ENCODE data around the gene ING5.
"Not testable (repeated sequence)": the region's sequence is repeated elsewhere in the genome, so short reads cannot be mapped to it uniquely, and the experiment has no call there.

The ING5 gene

GRCh38 chr2:241739177-241739576 lies 37.3 kb downstream of the ING5 start:
- no peak for DNase-seq (ENCODE audit: low spot score)

GRCh38 chr2:241739651-241740050 lies 37.8 kb downstream of the ING5 start:
- DNase-seq (ENCODE audit: low spot score): no peak

GRCh38 chr2:241741016-241741415 lies 39.2 kb downstream of the ING5 start:
- no peak for DNase-seq (ENCODE audit: low spot score)

GRCh38 chr2:241742320-241742939 lies 40.6 kb downstream of the ING5 start:
- no peak for DNase-seq (ENCODE audit: low spot score)

DNA sequence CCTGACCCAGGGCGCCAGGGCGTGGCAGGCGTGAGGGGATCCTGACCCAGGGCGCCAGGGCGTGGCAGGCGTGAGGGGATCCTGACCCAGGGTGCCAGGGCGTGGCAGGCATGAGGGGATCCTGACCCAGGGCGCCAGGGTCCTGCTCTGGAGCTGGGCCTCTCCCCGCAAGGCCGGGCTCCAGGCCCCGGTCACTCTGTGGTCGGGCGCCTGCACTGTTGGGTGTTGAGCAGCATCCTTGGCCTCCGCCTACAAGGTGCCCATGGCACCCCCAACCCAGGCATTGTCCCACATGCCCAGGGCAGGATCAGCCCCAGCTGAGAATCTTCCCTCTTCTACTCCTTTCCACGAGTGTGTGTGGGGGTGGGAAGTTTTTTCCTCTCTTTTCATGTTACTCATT lies 41.2 kb downstream of the ING5 start:
- not testable (repeated sequence) for DNase-seq (ENCODE audit: low spot score)

DNA sequence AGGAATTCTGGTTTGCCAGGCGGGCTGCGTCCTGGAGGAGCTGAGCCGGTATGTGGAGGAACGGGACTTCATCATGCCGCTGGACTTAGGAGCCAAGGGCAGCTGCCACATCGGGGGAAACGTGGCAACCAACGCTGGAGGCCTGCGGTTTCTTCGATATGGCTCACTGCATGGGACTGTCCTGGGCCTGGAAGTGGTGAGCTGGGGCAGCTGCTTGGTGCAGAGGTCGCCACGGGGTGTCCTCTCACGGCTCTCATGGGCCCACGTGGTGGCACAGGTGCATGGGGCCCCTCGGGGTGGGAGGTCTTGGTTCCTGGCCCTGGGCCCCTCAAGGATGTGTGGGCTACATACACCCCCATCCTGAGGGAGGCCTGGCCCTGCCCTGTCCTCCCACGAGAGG lies 41.8 kb downstream of the ING5 start:
- DNase-seq (ENCODE audit: low spot score): no peak

DNA sequence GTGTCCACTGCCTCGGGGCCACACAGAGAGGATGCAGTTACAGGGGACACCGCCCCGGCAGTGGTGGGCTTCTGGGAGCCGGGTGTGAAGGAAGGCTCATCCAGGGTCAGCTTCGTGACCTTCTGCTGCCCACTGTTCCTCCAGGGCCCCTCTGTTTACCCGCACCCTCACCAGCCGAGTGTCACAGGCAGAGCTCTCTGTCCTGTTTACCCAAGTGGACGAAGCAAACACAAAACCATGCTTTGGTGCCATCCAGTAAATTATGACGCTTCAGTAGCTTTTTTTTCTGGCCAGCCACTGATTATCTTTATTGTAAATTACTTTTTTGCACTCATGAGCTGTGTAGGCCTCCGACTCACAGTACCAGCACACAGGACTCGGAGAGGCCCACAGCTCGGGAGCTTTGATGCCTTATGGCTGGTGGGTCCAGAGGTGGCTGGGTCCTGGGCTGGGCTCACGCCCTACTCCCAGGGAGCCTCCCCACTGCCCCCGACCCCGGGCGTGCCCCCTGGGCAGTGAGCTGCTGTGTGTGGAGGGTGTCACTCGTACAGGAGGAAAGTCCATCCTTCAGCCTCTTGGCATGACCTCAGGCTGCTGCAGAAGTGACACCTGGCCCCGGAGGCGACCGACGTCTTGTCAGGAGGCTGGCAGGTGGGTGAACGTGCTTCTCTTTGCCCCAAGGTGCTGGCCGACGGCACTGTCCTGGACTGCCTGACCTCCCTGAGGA lies 42.4 kb downstream of the ING5 start:
- no peak for DNase-seq (ENCODE audit: low spot score)

DNA sequence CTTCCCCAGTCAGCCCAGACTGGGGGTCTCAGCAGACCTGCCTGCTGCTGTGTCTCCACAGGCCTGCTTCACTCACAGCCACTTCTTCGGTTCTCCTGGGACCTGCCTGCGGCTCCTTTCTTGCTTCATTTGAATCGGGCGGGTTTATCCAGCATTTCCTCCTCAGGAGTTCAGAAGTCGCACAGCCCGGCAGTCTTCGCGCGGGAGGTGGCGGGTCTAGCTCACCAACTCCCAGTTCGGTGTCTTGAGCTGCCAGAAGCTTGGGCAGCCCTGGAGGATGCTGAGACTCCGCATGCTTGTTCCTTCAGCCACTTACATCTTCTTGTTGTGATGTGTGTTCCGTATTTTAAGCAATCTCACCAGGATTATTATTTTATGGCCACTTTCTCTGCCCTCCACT lies 43.4 kb downstream of the ING5 start:
- DNase-seq (ENCODE audit: low spot score): no peak

DNA sequence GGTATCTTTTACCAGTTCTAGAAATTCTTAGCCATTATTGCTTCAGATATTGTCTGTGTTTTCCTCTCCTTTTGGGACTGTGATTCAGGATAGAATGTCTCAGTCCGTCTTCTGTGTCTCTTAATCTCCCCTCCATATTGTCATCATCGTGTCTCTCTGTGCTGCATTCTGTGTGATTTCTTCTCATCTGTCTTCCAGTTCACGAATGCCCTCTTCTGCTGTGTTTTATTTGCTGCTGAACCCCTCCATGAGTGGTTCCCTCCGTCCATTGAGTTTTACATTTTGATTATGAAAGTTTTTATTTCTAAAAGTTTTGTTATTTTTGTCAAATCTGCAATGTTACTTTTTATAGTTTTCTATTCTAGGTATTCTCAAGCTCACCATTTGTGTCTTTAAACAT lies 44.2 kb downstream of the ING5 start:
- no peak for DNase-seq (ENCODE audit: low spot score)

GRCh38 chr2:241748468-241749256 lies 46.8 kb downstream of the ING5 start:
- DNase-seq (ENCODE audit: low spot score): no peak

DNA sequence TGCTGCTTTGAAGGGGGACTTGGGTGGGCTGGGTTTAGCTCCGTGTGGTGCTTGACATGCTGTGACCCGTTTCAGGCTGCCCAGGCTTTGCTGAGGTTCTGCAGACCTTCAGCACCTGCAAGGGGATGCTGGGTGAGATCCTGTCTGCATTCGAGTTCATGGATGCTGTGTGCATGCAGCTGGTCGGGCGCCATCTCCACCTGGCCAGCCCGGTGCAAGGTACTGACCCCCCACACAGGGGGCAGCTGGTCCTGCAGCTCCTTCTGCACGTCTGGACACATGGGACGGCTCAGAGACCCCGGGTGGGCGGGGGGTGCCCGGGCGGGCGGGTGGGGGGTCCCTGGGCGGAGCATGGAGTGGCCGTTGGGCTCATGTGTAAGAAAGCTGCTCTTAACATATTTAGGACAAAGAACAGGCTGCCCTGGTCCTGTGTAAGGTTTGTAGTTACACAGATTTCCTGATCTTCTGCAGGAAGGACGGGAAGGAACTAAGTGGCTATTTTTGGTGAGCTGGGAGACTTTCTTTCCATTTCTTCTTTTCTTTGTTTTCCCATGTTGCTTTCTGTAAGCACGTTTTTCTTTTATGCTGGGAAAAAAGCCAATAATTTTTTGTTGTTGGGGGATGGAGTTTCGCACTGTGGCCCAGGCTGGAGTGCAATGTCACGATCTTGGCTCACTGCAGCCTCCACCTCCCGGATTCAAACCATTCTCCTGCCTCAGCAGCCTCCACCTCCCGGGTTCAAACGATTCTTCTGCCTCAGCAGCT lies 48.4 kb downstream of the ING5 start:
- DNase-seq (ENCODE audit: low spot score): no peak

GRCh38 chr2:241751152-241751551 lies 49.3 kb downstream of the ING5 start:
- no peak for DNase-seq (ENCODE audit: low spot score)

- DNase-seq (ENCODE audit: low spot score): no peak
Observed at GRCh38 chr2:241751776-241752175, 49.9 kb downstream of the ING5 start.

DNA sequence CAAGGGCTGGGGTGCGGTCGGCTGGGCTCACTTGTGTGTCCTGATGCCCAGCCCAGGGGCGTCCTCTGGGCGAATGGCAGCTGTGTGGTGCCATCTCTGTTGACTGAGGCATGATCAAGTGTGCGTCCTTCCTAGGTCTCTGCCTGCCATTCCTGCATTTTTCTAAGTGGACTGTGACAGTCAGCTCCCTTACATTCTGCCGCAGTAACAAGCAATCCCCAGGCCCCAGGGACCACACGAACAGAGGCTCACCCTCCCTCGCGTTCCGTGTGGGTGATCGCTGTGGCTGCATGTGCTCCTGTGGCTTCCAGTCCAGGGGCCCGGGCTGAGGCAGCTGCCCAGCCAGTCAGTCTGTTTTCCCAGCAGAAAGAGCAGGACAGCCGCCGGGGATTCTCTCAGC lies 50.4 kb downstream of the ING5 start:
- no peak for DNase-seq (ENCODE audit: low spot score)

DNA sequence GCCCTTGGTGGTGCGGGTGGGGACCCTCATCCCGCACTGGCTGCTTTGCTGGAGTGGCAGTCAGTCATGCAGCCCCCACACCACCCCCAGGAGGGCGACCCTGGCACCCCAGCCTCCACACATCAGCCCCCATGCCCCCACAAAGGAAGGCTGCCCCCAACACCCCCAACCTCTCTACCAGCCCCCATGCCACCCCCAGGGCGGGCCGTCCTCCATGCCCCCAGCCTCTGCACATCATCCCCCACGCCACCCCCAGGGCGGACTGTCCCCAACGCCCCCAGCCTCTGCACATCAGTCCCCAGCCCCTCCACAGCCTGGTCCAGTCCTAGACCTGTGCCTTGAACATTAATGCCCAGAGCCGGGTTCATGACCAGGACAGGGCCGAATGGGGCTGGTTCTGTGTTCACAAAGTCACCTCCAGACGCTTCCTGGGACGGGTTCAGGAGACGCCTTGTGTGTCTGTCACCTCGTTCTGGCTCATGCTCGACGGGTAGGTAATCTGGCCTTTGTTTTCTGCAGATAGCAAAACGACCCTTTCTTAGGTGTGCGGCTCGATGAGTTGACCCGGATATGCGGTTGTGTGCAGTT lies 50.9 kb downstream of the ING5 start:
- DNase-seq (ENCODE audit: low spot score): no peak

DNA sequence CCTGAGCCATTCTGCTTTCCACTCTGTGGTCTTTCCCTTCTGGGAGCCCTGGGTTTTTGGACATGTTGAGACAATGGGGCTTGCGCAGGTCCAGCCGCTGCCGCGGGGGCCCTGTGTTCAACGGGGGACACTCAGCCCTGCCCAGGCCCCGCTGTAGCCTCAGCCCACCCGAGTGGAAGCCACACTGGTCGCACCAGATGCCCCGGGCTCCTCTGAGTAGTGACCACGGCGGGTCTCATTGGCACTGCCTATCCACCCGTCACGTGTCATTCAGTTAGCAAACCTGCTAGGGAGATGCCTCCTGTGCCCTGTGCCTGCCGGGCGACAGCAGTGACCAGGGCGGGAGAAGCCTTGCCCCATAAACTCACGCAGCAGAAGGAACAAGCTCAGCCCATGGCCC lies 51.7 kb downstream of the ING5 start:
- DNase-seq (ENCODE audit: low spot score): no peak

DNA sequence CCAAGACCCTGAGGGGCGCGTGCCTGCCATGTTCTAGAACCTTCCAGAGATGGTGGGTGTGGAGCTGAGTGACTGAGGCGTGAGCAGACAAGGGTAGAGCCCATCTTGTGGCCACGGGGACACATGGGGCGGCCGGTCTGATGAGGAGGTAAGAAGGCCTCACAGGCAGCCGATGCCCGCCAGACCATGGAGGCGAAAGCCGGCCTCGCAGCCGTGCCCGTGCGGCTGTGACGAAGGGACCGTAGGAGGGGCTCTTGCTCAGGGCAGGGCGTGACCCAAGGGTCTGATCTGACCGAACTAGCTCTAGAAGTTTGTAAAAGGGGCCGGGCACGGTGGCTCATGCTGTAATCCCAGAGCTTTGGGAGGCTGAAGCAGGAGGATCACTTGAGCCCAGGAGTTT lies 52.2 kb downstream of the ING5 start:
- DNase-seq (ENCODE audit: low spot score): no peak

DNA sequence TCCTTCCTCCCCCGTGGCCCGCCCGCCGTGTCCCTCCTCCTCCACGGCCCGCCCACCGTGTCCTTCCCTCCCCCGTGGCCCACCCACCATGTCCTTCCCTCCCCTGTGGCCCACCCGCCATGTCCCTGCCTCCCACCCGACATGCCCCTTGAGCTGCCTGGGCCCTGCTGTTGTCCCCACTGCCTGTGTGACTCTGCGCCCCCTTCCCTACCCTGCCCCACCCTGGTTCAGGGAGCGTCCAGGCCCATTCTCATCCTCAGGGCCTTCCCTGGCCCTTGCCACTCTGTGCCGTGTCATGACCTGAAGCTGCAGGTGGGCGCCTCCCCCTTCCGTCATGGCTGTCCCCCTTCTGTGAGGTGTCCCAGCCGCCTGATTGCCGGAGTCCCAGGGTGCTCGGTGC lies 53.3 kb downstream of the ING5 start:
- DNase-seq (ENCODE audit: low spot score): no peak

DNA sequence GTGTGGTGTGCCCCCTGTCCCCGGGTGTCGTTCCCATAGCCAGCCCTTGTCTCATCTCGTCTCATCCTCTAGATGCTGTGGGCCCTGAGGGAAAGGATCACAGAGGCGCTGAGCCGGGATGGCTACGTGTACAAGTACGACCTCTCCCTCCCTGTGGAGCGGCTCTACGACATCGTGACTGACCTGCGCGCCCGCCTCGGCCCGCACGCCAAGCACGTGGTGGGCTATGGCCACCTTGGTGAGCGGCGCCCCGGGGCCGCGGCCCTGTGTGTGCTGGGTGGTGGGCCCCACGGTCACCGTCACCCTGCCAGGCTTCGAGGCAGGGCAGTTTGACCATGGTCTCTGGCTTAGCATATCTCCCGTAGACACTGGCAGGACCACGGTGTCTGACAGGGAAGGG lies 53.9 kb downstream of the ING5 start:
- DNase-seq (ENCODE audit: low spot score): no peak

- DNase-seq (ENCODE audit: low spot score): peak; percentile 18
Observed at GRCh38 chr2:241759067-241759807, 57.4 kb downstream of the ING5 start.

DNA sequence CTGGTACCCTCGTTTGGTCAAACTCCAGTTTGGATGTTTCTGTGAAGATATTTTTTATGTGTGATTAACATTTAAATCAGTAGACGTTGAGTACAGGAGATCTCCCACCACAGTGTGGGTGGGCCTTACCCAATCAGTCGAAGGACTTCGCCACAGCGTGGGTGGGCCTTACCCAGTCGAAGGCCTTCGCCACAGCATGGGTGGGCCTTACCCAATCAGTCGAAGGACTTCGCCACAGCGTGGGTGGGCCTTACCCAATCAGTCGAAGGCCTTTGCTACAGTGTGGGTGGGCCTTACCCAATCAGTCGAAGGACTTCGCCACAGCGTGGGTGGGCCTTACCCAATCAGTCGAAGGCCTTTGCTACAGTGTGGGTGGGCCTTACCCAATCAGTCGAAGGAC lies 58.1 kb downstream of the ING5 start:
- not testable (repeated sequence) for DNase-seq (ENCODE audit: low spot score)
